Heart right ventricle (tissue), 16 donors: ENCODE measurements around the gene WRNIP1. TPM values are rescaled to one million over a fixed set of nuclear protein-coding genes. Genes with fewer than 3 reads are reported as not detected.

ENCODE experiments used
- ATAC-seq, 8 donors: fragments of 200-7000 bp; cut with Tn5 transposase; one replicate each; pipeline ENCODE4 v1.9.1; 2020; ENCODE audit warnings: mild to moderate bottlenecking in 8 of 8, moderate library complexity in 8 of 8, moderate number of reproducible peaks in 1 of 8
- DNase-seq, 2 donors: peaks; one replicate each; pipeline ENCODE4 v3.0.0-alpha.2; 2020
- H3K27ac ChIP-seq, 10 donors: fragments of 200-600 bp; sonication (generic) in 2 of 10; one replicate each; pipeline versions ENCODE4 v1.5.0 to v1.8.0; 2020 to 2022; ENCODE audit warnings: mild to moderate bottlenecking in 3 of 10
- H3K27me3 ChIP-seq, 7 donors: fragments of 200-600 bp; one replicate each; pipeline ENCODE4 v1.8.0; 2021 to 2022; ENCODE audit warnings: mild to moderate bottlenecking in 2 of 7
- H3K36me3 ChIP-seq, 9 donors: fragments of 200-600 bp; sonication (generic) in 1 of 9; one replicate each; pipeline versions ENCODE4 v1.5.0 to v1.8.0; 2020 to 2022; ENCODE audit warnings: mild to moderate bottlenecking in 2 of 9
- H3K4me1 ChIP-seq, 9 donors: fragments of 200-600 bp; sonication (generic) in 1 of 9; one replicate each; pipeline versions ENCODE4 v1.5.0 to v1.8.0; 2020 to 2022; ENCODE audit warnings: mild to moderate bottlenecking in 4 of 9
- H3K4me3 ChIP-seq, 10 donors: fragments of 200-600 bp; sonication (generic) in 2 of 10; one replicate each; pipeline versions ENCODE4 v1.5.0 to v1.8.0; 2020 to 2022; ENCODE audit warnings: mild to moderate bottlenecking in 7 of 10, moderate library complexity in 2 of 10
- H3K9me3 ChIP-seq, 11 donors: fragments of 200-600 bp in 10 of 11; sonication (generic) in 2 of 11; one replicate each; pipeline versions ENCODE4 v1.5.0 to v1.8.0; 2013 to 2022; ENCODE audit warnings: mild to moderate bottlenecking in 2 of 11, control low read depth in 1 of 11, moderate library complexity in 1 of 11
- CTCF ChIP-seq, 9 donors: fragments of 200-600 bp; sonication (generic) in 2 of 9; IDR thresholded peaks; one replicate each; pipeline versions ENCODE4 v1.5.0 to v1.8.0; 2021 to 2022; ENCODE audit warnings: antibody characterized with exemption in 9 of 9, mild to moderate bottlenecking in 5 of 9, moderate library complexity in 1 of 9
- WGBS, 2 donors: extraction: QIAGEN DNeasy Blood & Tissue Kit; methylation state at CpG; one replicate each; pipeline ENCODE4 v1.1.7; 2013; ENCODE audit warnings: inconsistent platforms in 1 of 2; 5-methylcytosine and 5-hydroxymethylcytosine counted together
- intact Hi-C, 10 donors: fragments of 100-400 bp; cut with DNase I; formaldehyde crosslinking; loops; one replicate each; pipeline versions ENCODE4 v1.11.1 to v1.14.2; 2022
- polyA plus RNA-seq, 2 donors: library from polyadenylated mRNA; stranded (reverse); fragments of 200-250 nt; gene quantifications; one replicate each; pipeline ENCODE4 v1.2.3, GENCODE V29; 2013
- total RNA-seq, 10 donors: library from RNA; stranded (reverse); fragmentation: NEBNext Ultra II Directional in 3 of 10; extraction: Animal tissue kit (Norgen Biotek cat#: 25700) in 3 of 10; gene quantifications; one replicate each; pipeline versions ENCODE4 v1.2.1 to v1.2.4, GENCODE V29; 2021 to 2023
- donor health status: Arrhythmogenic right ventricular cardiomyopathy.
- donor health status: ischemic (EF 13 %, LVEDD 7.1; RV severe dilation, severe dysfunction).
- donor health status: healthy with polysubstance abuse.
- donor health status: DM: no; HTN: yes; CAD: no.
- donor health status: DM: no; HTN: no; CAD: no.
- donor health status: ischemic (EF 25% LVEDD 6.9; RV normal size, moderate dysfunction).
- donor health status: ischemic (EF 25% LVEDD 5.7; RV mildly dilated, moderate dysfunction).
- donor health status: healthy.
- donor health status: DM: yes; HTN: yes; CAD: no.
- donor health status: Ischemic cardiomyopathy.
- donor health status: ischemic (EF 35%, LVEDD 5.7; RV mildly dilated, moderate dysfunction).
- donor health status: nonischemic (EF 11% LVEDD 7.7; RV severe dilation, severe dysfunction).
- donor health status: DM: yes; HTN: yes; CAD: no.
- donor health status: PGD.
- donor health status: ischemic (EF 29% LVEDD 5.4; RV normal size, mild dysfunction).
- donor health status: nonischemic (EF 23%, LVEDD 6.1; RV moderate dilation, normal function).

Gene WRNIP1
- total and polyA plus RNA-seq, 12 donors, result 29.7 to 44.9 (median 35.6) TPM

GRCh38 chr6:2802521-2803060 lies 37.4 kb downstream of the WRNIP1 start:
- H3K27me3 ChIP-seq, result no peaks in the 10 kb centered on the region
- H3K4me1 ChIP-seq, result peaks cover 3 to 44% (median 26%) of the 10 kb centered on the region in 9 donors
- H3K4me3 ChIP-seq, result no peak overlapping the region
- no peaks in the 10 kb centered on the region for H3K36me3 ChIP-seq
- H3K9me3 ChIP-seq, result no peaks in the 10 kb centered on the region
- whole genome bisulfite sequencing, 2 donors, result 95 to 96% methylated on average over 8 of the region's 8 CpGs
- no peak for ATAC-seq
- no peak overlapping the region for H3K27ac ChIP-seq
- no peak for DNase-seq
- intact Hi-C loops, result no loop called here
- TF ChIP-seq CTCF (IDR thresholded peaks at IDR 0.05), result no peak

DNA sequence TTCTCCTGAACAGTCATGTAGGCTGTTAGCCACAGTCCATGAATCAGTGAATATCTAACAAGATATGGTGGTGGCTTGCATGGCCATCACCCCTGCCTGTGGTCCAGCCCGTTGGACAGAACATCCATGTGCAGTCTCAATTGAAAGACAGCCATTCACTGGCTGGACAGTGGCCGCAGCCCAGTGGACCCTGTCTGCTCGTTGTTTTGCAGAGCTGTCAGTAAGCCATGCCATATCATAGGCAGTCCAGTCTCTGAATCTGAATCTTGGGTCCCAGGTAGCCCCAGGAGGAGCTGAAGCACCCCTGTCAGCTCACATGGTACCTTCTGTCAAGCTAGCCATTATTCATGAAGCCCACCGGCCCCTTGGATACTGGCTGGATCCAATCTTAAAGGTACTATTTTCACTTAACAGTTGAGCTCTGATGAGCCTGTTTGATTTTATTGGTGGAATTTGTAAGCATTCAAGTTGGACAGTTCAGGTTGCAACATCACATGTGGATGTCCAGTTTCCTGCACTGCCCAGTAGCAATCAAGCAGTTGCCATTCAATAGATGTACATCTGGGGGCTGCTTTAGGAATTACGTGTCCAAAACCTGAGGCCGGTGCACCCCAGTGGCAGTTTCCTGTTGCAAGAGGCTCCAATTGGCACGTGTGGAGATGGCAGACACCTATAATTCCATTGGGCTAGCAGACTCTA lies 38.7 kb downstream of the WRNIP1 start:
- Histone ChIP-seq H3K4me3 (no peak overlapping the region), H3K27me3 (no peaks in the 10 kb centered on the region), H3K9me3 (no peaks in the 10 kb centered on the region), H3K4me1 (peaks cover 3 to 57% (median 38%) of the 10 kb centered on the region in 9 donors), H3K27ac (no peak overlapping the region), H3K36me3 (no peaks in the 10 kb centered on the region)
- ATAC-seq, result no peak
- no peak for TF ChIP-seq CTCF (IDR thresholded peaks at IDR 0.05)
- DNase-seq, result no peak
- 83 to 84% methylated on average over 7 of the region's 7 CpGs for WGBS, 2 donors
- intact Hi-C loops, result no loop called here

GRCh38 chr6:2804516-2804915 lies 39.3 kb downstream of the WRNIP1 start:
- Histone ChIP-seq H3K9me3 (no peaks in the 10 kb centered on the region), H3K4me3 (no peak overlapping the region)
- no peak for TF ChIP-seq CTCF (IDR thresholded peaks at IDR 0.05)

DNA sequence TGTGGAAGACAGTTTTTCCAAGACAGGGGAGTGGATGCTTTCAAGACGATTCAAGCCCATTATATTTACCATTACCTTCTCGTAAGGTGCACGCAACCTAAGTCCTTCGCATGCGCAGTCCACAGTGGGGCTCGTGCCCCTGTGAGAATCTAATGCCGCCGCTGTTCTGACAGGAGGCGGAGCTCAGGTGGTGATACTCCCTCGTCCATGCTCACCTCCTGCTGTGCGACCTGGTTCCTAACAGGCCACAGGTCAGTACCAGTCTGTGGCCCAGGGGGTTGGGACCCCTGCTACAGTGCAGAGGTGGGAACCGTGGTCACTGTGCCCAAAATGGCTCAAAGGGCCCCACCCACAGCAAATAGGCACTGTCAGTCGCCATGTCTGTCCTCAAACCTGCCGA lies 39.8 kb downstream of the WRNIP1 start:
- Histone ChIP-seq H3K4me1 (peaks cover 3 to 58% (median 38%) of the 10 kb centered on the region in 9 donors), H3K27ac (no peak overlapping the region), H3K36me3 (no peaks in the 10 kb centered on the region), H3K27me3 (no peaks in the 10 kb centered on the region), H3K4me3 (no peak overlapping the region), H3K9me3 (no peaks in the 10 kb centered on the region)
- ATAC-seq, result no peak
- intact Hi-C loops, result no loop called here
- 97 to 98% methylated on average over 14 of the region's 14 CpGs for WGBS, 2 donors
- TF ChIP-seq CTCF (IDR thresholded peaks at IDR 0.05), result no peak
- no peak for DNase-seq

More at GRCh38 chr6:2804516-2804915, 39.3 kb downstream of the WRNIP1 start:
- WGBS, 2 donors, result 65 to 69% methylated on average over 6 of the region's 6 CpGs
- intact Hi-C loops, result no loop called here
- Histone ChIP-seq H3K4me1 (peaks cover 3 to 60% (median 38%) of the 10 kb centered on the region in 9 donors), H3K27ac (no peak overlapping the region), H3K27me3 (no peaks in the 10 kb centered on the region), H3K36me3 (no peaks in the 10 kb centered on the region)
- DNase-seq (no peak), ATAC-seq (no peak)
